ENCODE data around the gene SHC1.

DNA sequence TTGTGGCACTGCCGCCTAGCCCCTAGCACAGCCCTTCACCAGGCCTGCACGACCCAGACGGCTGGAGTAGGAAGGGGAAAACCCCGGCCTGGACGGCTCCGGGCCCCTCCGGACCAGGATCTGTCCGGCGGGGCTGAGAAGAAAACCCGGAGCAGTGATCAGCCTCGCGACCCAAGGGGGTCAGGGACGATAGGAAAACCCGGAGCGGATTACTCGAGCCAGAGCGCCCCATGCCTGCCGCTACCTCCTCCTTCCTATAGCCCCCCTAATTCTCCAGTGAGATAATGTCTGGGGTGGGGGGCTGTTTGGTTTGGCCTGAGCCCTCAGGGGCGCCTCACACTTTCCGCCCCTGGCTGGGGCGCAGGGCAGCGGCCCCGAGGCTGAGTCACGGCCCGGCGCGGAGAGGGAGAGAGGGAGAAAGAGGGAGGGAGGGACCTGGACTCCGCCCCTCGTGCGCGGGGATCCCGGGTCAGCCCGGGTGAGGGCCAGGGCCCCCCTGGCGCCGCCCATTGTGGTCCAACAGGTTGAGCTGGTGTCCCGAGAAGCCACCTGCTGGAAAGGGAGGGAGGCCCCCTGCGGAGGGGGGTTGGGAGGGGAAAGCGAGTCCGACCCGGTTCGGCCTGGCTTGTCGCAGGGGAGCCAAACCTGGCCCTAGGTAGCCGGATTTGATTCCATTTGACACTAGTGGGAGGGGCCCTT lies 30.3 kb upstream of the SHC1 start:
- no peak for TF ChIP-seq EZH2 (IDR thresholded peaks at IDR 0.05; ENCODE audit: borderline replicate concordance, low read depth, low read length, severe bottlenecking)
- TF ChIP-seq, protein P1, sequence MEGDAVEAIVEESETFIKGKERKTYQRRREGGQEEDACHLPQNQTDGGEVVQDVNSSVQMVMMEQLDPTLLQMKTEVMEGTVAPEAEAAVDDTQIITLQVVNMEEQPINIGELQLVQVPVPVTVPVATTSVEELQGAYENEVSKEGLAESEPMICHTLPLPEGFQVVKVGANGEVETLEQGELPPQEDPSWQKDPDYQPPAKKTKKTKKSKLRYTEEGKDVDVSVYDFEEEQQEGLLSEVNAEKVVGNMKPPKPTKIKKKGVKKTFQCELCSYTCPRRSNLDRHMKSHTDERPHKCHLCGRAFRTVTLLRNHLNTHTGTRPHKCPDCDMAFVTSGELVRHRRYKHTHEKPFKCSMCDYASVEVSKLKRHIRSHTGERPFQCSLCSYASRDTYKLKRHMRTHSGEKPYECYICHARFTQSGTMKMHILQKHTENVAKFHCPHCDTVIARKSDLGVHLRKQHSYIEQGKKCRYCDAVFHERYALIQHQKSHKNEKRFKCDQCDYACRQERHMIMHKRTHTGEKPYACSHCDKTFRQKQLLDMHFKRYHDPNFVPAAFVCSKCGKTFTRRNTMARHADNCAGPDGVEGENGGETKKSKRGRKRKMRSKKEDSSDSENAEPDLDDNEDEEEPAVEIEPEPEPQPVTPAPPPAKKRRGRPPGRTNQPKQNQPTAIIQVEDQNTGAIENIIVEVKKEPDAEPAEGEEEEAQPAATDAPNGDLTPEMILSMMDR (IDR thresholded peaks at IDR 0.05; ENCODE audit: borderline replicate concordance, extremely low read depth, low read length, poor library complexity, severe bottlenecking): no peak

Measured in DND-41 (cell line).